ENCODE data around the gene EEPD1. TPM values are rescaled to one million over a fixed set of nuclear protein-coding genes. Genes with fewer than 3 reads are reported as not detected.

The EEPD1 gene
- total and polyA plus RNA-seq, 2 donors (not counting 3 experiments of a cell fraction or from before 2014, with no cell fraction given): 0.40 to 0.42 TPM

DNA sequence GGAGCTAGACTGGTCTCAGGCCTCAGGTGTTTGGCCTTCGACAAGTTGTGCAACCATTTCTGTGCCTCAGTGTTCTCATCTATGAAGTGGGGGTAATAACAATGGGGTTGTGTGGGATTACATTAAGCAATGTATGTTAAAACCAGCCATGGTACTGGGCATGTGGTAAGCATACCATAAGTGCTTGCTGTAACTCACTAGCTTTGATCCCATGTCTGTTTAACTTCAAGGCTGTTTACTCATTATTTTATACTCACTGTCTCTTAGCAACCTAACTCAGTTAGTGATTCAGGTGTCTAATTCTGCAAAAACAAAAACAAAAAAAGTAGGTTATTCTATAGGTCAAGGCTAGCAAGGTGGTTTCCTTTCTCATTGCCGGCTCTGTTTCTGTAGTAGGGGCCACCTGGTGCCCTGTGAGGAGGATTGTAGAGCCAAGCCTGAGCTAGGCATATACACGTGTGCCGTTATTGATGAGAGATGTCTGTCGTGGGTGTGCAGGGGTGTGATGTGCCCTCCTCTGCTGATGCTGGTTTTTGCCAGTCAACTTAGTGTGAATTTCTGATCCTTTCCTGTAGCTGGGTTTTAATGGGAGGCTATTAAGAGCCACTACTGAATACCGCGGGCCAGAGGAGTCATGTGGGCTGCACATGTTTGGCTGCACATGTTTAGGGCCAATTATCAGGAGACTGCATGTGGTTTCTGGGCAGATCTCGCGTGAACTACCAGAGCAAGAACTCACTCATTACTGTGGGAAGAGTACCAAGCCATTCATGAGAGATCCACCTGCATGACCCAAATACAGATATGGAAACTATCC is 56.2 kb downstream of the EEPD1 start:
- Histone ChIP-seq H3K4me3 (replicated peaks in 1 of 3; ENCODE audit: insufficient read depth in 1 of 3, low read depth in 1 of 3, low read length in 3 of 3) (no peak overlapping the region), H3K4me2 (ENCODE audit: insufficient read depth, low read length) (no peak overlapping the region), H3K9me3 (replicated peaks; ENCODE audit: control insufficient read depth, insufficient read depth, low read length) (no peaks in the 10 kb centered on the region), H3K4me1 (ENCODE audit: control insufficient read depth, extremely low read depth, insufficient read depth, low read length) (no peaks in the 10 kb centered on the region), H2AFZ (ENCODE audit: low read depth, low read length) (no peak overlapping the region), H4K20me1 (replicated peaks; ENCODE audit: control insufficient read depth, extremely low read depth, insufficient read depth, low read length) (no peaks in the 10 kb centered on the region), H3K79me2 (ENCODE audit: control insufficient read depth, insufficient read depth, low read length) (no peaks in the 10 kb centered on the region), H3K27me3 (ENCODE audit: control insufficient read depth in 2 of 2, insufficient read depth in 2 of 2, low read length in 2 of 2) (no peaks in the 10 kb centered on the region), H3K9ac (replicated peaks; ENCODE audit: extremely low read depth, insufficient read depth, low read length) (no peak overlapping the region), H3K27ac (ENCODE audit: insufficient read depth, low read depth, low read length) (no peak overlapping the region), H3K36me3 (ENCODE audit: control insufficient read depth in 2 of 2, extremely low read depth in 1 of 2, insufficient read depth in 2 of 2, low read length in 2 of 2) (no peaks in the 10 kb centered on the region), H3K9me1 (replicated peaks; ENCODE audit: control insufficient read depth, extremely low read depth, insufficient read depth, low read length) (no peaks in the 10 kb centered on the region)
- ChIA-PET CTCF (interaction anchor here (0.7 to 1.0 kb wide), 2 partner anchors 22 to 188 kb away, joined by 3 read pairs; no protein-coding TSS in a partner anchor), POLR2A (no interaction called here)
- FAIRE-seq: no peak
- BruUV-seq (replicated peaks): no TSS peak
- no peak for TF ChIP-seq MYC (IDR thresholded peaks at IDR 0.05; ENCODE audit: low read depth, low read length)
- no peak for TF ChIP-seq FOS (IDR thresholded peaks at IDR 0.05; ENCODE audit: borderline replicate concordance, insufficient read depth, low read length)
- TF ChIP-seq GATA2 (IDR thresholded peaks at IDR 0.05; ENCODE audit: insufficient read depth, insufficient read length, low read depth, low read length): no peak
- TF ChIP-seq POLR2A (IDR thresholded peaks at IDR 0.05; ENCODE audit: low read depth, low read length): no peak
- no peak for TF ChIP-seq POLR2AphosphoS5 (IDR thresholded peaks at IDR 0.05; ENCODE audit: insufficient read depth, low read depth, low read length)
- TF ChIP-seq EZH2 (IDR thresholded peaks at IDR 0.05; ENCODE audit: borderline replicate concordance, low read depth, low read length, severe bottlenecking): no peak
- DNase-seq (ENCODE audit: low read depth, low spot score): no peak
- dilution Hi-C loops (cut with MboI; ENCODE audit: extremely low pct_ligation_motif_present, low sequenced_read_pairs): no loop called here
- intact Hi-C loops (cut with micrococcal nuclease): loop anchor here (10.0 kb wide), 1 partner anchor 224 kb away; no protein-coding TSS in a partner anchor

DNA sequence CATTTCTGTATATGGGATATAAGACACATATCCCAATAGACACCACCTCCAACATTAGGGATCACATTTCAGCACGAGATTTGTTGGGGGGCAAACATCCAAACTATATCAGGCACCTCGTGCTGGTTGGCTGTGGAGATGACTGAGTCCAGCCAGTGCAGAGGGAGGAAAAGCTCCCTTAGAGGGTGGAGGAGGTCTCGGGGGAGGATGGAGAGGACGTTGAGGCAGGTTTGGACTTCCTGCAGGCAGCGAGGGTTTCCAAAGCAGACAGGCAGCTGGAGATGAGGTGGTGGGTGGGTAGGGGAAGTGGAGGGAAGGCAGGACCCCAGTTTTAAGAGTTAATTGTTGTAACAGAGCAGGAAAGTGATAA is 56.7 kb downstream of the EEPD1 start:
- POLR2A ChIA-PET: no interaction called here
- BruUV-seq (replicated peaks): no TSS peak
- intact Hi-C loops (cut with micrococcal nuclease) (loop anchor here (10.0 kb wide), 1 partner anchor 225 kb away; no protein-coding TSS in a partner anchor), dilution Hi-C loops (cut with MboI; ENCODE audit: extremely low pct_ligation_motif_present, low sequenced_read_pairs) (no loop called here)
- TF ChIP-seq EZH2 (IDR thresholded peaks at IDR 0.05; ENCODE audit: borderline replicate concordance, low read depth, low read length, severe bottlenecking) (no peak), FOS (IDR thresholded peaks at IDR 0.05; ENCODE audit: borderline replicate concordance, insufficient read depth, low read length) (no peak), POLR2A (IDR thresholded peaks at IDR 0.05; ENCODE audit: low read depth, low read length) (no peak), GATA2 (IDR thresholded peaks at IDR 0.05; ENCODE audit: insufficient read depth, insufficient read length, low read depth, low read length) (no peak), POLR2AphosphoS5 (IDR thresholded peaks at IDR 0.05; ENCODE audit: insufficient read depth, low read depth, low read length) (no peak), JUN (IDR thresholded peaks at IDR 0.05; ENCODE audit: borderline replicate concordance, insufficient read depth, insufficient read length, low read depth) (no peak), MYC (IDR thresholded peaks at IDR 0.05; ENCODE audit: low read depth, low read length) (no peak)
- TF ChIP-seq, protein P1, sequence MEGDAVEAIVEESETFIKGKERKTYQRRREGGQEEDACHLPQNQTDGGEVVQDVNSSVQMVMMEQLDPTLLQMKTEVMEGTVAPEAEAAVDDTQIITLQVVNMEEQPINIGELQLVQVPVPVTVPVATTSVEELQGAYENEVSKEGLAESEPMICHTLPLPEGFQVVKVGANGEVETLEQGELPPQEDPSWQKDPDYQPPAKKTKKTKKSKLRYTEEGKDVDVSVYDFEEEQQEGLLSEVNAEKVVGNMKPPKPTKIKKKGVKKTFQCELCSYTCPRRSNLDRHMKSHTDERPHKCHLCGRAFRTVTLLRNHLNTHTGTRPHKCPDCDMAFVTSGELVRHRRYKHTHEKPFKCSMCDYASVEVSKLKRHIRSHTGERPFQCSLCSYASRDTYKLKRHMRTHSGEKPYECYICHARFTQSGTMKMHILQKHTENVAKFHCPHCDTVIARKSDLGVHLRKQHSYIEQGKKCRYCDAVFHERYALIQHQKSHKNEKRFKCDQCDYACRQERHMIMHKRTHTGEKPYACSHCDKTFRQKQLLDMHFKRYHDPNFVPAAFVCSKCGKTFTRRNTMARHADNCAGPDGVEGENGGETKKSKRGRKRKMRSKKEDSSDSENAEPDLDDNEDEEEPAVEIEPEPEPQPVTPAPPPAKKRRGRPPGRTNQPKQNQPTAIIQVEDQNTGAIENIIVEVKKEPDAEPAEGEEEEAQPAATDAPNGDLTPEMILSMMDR (IDR thresholded peaks at IDR 0.05; ENCODE audit: extremely low read depth in 1 of 2, insufficient read depth in 1 of 2, low read depth in 1 of 2, low read length in 2 of 2): no peak
- TF ChIP-seq, protein P2, sequence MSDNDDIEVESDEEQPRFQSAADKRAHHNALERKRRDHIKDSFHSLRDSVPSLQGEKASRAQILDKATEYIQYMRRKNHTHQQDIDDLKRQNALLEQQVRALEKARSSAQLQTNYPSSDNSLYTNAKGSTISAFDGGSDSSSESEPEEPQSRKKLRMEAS (IDR thresholded peaks at IDR 0.05; ENCODE audit: insufficient read depth, insufficient read length): no peak
- Histone ChIP-seq H3K4me3 (replicated peaks in 1 of 3; ENCODE audit: insufficient read depth in 1 of 3, low read depth in 1 of 3, low read length in 3 of 3) (no peak overlapping the region), H3K9me3 (replicated peaks; ENCODE audit: control insufficient read depth, insufficient read depth, low read length) (no peaks in the 10 kb centered on the region), H3K4me2 (ENCODE audit: insufficient read depth, low read length) (no peak overlapping the region), H3K36me3 (ENCODE audit: control insufficient read depth in 2 of 2, extremely low read depth in 1 of 2, insufficient read depth in 2 of 2, low read length in 2 of 2) (no peaks in the 10 kb centered on the region), H3K9me1 (replicated peaks; ENCODE audit: control insufficient read depth, extremely low read depth, insufficient read depth, low read length) (no peaks in the 10 kb centered on the region), H3K27ac (ENCODE audit: insufficient read depth, low read depth, low read length) (no peak overlapping the region), H3K79me2 (ENCODE audit: control insufficient read depth, insufficient read depth, low read length) (no peaks in the 10 kb centered on the region), H3K4me1 (ENCODE audit: control insufficient read depth, extremely low read depth, insufficient read depth, low read length) (no peaks in the 10 kb centered on the region), H4K20me1 (replicated peaks; ENCODE audit: control insufficient read depth, extremely low read depth, insufficient read depth, low read length) (no peaks in the 10 kb centered on the region), H2AFZ (ENCODE audit: low read depth, low read length) (no peak overlapping the region), H3K9ac (replicated peaks; ENCODE audit: extremely low read depth, insufficient read depth, low read length) (no peak overlapping the region), H3K27me3 (ENCODE audit: control insufficient read depth in 2 of 2, insufficient read depth in 2 of 2, low read length in 2 of 2) (no peaks in the 10 kb centered on the region)
- FAIRE-seq (no peak), DNase-seq (ENCODE audit: low read depth, low spot score) (no peak)
- CTCF ChIA-PET: interaction anchor here (1.0 kb wide), 1 partner anchor 188 kb away, joined by 3 read pairs; no protein-coding TSS in a partner anchor
